AML-193 (cell line): ENCODE data around the gene KCNIP4.

ENCODE experiments used
- DNase-seq, 2 experiments: peaks; one replicate each; lab custom pipeline; 2025; lab: John Stamatoyannopoulos, UW

Gene KCNIP4

GRCh38 chr4:21191317-21191716 is 757.3 kb downstream of the KCNIP4 start:
- no peak for DNase-seq

- no peak for DNase-seq
Observed at GRCh38 chr4:21184788-21185187, 763.8 kb downstream of the KCNIP4 start.

DNA sequence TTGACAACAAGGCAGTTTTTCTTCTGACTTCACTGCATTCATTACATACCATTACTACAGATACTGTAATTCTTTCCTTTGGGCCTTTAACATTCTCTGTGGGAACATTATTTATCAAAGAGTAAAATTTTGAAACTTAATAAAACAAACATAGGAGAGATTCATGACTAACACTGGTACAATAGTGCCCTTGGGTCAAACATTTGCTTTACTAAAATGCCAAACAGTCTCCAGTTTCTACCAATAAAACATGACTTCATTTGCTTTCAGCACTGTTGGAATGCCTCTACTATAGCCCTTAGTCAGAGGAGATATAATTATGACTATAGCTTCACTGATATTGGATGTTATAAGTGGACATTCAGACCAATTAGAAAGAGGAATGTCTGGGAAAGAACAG is 766.9 kb downstream of the KCNIP4 start:
- no peak for DNase-seq

DNA sequence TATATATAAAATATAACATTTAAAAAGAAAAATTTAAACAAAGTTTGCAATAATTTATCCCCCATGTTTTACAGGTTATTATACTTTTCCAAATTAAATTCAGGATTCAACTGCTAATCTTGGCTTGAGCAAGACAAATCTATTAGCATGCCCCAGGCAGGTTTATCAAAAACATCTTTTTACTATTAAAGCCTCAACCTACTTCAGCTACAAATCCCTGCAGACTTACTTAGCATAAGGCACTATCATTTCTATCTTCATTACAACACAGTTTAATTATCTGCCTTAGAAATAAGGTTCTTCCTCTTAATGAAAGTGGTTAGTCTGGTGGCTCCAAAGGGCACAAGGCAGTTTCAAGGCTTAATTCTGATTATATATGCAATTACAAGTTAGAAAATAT is 770.7 kb downstream of the KCNIP4 start:
- DNase-seq, result no peak

DNA sequence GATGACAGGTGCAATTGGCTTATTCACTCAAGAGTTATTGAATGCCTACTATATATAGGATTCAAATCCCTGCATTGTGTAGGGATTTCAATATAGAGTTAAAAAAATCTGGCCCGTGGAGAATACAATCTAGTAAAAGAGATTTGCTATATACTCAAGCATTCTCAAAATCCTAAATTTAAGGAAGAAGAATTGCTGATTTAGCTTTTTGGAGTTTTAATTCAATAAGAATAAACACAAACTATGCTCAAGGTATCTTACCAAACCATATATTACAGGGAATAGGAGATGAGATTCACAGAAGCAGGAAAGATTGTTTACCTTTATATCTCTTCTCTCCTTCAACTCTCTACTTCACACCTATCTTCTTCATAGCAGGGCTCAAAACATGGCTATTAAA is 771.5 kb downstream of the KCNIP4 start:
- no peak for DNase-seq

GRCh38 chr4:21167711-21168110 is 780.9 kb downstream of the KCNIP4 start:
- DNase-seq, result no peak

- DNase-seq, result no peak
Observed at GRCh38 chr4:21155367-21155766, 793.2 kb downstream of the KCNIP4 start.

- DNase-seq, result no peak
Observed at GRCh38 chr4:21139327-21139726, 809.2 kb downstream of the KCNIP4 start.

DNA sequence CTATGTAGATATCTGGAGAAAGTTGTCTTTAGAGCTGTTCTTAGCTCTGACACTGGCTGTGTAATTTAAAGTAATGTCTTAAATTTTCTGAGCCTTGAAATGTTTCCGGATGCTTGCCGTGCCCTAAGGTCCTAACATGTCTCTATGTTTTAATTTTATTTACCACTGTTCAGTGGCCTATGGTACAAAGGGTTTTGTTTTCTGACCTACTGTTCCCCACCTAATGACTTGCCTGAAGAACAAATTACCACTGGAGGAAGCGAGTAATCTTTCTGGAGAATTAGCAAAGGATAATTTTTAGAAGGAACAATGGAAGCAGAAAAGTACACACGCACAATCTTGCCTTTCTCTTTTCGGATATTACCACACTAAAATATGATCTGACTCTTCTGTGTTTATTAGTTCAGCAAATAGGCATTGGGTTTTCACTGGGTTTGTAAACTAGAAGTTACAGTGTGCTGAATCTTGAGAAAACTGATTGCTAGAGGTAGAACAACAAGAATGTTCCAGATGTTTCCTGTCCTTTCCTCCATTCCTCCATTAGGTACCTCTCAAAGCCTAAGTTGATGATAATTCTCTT is 812.4 kb downstream of the KCNIP4 start:
- no peak for DNase-seq

GRCh38 chr4:21134994-21135393 is 813.6 kb downstream of the KCNIP4 start:
- DNase-seq, result peak in 1 of 2 experiments; percentile 2

- no peak for DNase-seq
Observed at GRCh38 chr4:21130606-21131005, 818.0 kb downstream of the KCNIP4 start.

GRCh38 chr4:21126014-21126512 is 822.5 kb downstream of the KCNIP4 start:
- no peak for DNase-seq

- DNase-seq, result no peak
Observed at GRCh38 chr4:21118301-21118700, 830.3 kb downstream of the KCNIP4 start.

DNA sequence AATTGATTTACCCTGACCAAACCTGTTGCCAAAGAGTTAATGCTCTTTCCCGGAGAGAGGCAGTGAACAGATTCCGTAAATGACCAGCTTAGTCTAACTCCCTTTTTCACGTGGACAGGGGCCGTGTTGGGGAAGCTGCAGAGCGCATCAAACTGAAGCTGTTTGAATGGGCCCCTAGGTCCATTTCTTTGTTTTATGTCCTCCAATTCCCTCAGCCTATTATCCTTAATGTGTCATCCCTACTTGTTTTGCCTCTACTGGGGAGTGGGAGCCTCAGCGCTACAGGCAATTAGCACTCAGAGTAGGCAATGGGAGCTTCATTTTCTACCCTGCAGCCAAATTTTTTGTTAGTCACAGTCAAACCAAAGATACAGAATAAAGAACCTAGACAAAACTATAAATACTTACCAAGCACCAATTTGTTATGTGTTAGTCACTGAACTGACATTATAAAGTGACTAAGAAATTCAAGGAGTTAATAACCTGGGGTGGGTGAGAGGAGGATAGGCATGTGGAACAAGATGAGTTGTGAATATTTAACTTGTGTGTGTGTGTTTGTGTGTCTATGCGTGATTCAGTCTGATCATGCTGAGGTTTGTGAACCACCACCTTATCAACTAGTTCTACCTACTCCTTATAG is 830.9 kb downstream of the KCNIP4 start:
- no peak for DNase-seq

- no peak for DNase-seq
Observed at GRCh38 chr4:21113496-21114223, 834.9 kb downstream of the KCNIP4 start.

GRCh38 chr4:21102667-21103066 is 845.9 kb downstream of the KCNIP4 start:
- no peak for DNase-seq

DNA sequence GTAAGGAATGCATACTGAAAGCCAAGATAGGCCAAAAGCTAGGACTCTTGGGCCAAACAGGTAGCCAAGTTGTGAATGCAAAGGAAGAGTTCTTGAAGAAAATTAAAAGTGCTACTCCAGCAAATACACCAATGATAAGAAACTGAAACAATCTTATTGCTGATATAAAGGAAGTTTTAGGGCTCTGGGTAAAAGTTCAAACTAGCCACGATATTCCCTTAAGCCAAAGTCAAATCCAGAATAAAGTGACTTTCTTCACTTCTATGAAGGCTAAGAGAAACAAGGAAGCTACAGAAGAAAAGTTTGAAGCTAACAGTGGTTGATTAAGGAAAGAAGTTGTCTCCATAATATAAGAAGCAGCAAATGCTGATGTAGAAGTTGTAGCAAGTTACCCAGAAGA is 850.7 kb downstream of the KCNIP4 start:
- DNase-seq, result no peak

- DNase-seq, result no peak
Observed at GRCh38 chr4:21097026-21097425, 851.5 kb downstream of the KCNIP4 start.

GRCh38 chr4:21092531-21092930 is 856.0 kb downstream of the KCNIP4 start:
- DNase-seq, result no peak

- DNase-seq, result no peak
Observed at GRCh38 chr4:21090094-21090666, 858.4 kb downstream of the KCNIP4 start.

GRCh38 chr4:21083413-21083812 is 865.2 kb downstream of the KCNIP4 start:
- no peak for DNase-seq

DNA sequence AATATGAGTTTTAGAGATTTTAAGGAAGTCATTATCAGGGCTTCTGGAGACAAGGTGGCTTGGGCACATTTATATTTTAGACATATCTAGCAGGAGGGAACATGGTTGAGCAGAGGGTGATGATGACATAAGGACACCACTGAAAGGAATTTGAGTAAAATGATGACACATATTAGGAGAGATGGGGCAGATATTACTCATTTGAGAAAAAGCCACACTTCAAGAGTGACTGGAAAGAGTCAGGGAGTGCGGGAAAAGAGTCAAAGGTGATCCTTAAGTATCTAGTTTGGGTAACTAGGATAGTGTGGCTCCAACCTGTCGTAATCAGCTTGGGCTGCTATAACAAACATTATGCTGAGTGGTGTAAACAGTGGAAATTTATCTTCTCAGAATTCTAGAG is 870.6 kb downstream of the KCNIP4 start:
- no peak for DNase-seq

GRCh38 chr4:21067351-21067750 is 881.2 kb downstream of the KCNIP4 start:
- DNase-seq, result no peak
